A549 treated with Mapracorat at 1 μM for 4 hours (cell line): ENCODE data around the gene EEA1. TPM values are rescaled to one million over a fixed set of nuclear protein-coding genes. Genes with fewer than 3 reads are reported as not detected.

Experiments used
- total RNA-seq: library from RNA; stranded (reverse); fragments of 200-300 nt; extraction: Qiagen RNA extraction; gene quantifications from 5 replicates; pipeline ENCODE4 v1.2.3, GENCODE V29; 2022

Gene EEA1
- 3.6 to 6.7 TPM (median 6.5 TPM) in 5 replicates for total RNA-seq

GRCh38 chr12:92928962-92929915 is at the start of gene EEA1:
TSS of gene EEA1 (minus strand) at chr12:92929295. CDS start at chr12:92929066, 229 bp downstream.

Other genes with a start within 250 kb of the EEA1 start
- gene PLEKHG7, start 226.3 kb downstream of the EEA1 start, total RNA-seq = not detected in 5 replicates